Astrocyte of the spinal cord (primary cell): ENCODE data around the gene IFRD1.

Experiments used
- DNase-seq: peaks from one replicate; pipeline ENCODE4 v3.0.0; 2011; ENCODE audit warnings: low read depth, low spot score
- H3K4me3 ChIP-seq: 2 replicates; pipeline ENCODE4 v1.5.1; 2011; ENCODE audit warnings: low read depth, mild to moderate bottlenecking, low read length, moderate library complexity
- CTCF ChIP-seq: IDR thresholded peaks from 2 replicates; pipeline ENCODE4 v1.5.1; 2012; ENCODE audit warnings: low read depth, mild to moderate bottlenecking, low read length, inconsistent platforms
- in situ Hi-C: cut with HindIII; loops from 2 replicates; pipeline ENCODE4 v1.10.0; 2017; ENCODE audit warnings: low sequenced_read_pairs

IFRD1 gene

GRCh38 chr7:112494656-112495055, 44.4 kb downstream of the IFRD1 start:
- H3K4me3 ChIP-seq = no peak overlapping the region
- in situ Hi-C loops = no loop called here
- no peak for DNase-seq
- no peak for TF ChIP-seq CTCF

- no peak for DNase-seq
- H3K4me3 ChIP-seq = no peak overlapping the region
- no peak for TF ChIP-seq CTCF
- in situ Hi-C loops = no loop called here
Measured at GRCh38 chr7:112495156-112495788, 45.0 kb downstream of the IFRD1 start.

GRCh38 chr7:112495810-112496462, 45.7 kb downstream of the IFRD1 start:
- H3K4me3 ChIP-seq = no peak overlapping the region
- peak; percentile 73 for DNase-seq
- peak; percentile 72 for TF ChIP-seq CTCF
- in situ Hi-C loops = no loop called here

DNA sequence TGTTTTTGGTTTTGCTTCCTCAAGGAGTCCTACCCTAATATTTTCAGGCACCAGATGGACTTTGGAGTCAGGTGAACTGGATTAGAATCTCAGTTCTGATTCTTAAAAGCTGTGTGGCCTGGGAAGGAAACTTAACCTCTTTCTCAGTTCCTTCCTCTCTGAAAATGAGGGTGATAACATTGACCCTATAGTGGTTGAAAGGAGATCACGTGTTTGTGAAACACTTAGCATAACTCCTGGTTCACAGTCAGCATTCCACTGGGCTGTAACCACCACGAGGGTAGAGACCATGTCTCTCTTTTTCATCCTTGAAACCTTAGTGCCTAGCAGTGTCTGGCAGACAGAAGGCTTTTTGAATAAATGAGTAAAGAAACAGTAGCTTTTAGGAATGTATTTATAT, 47.2 kb downstream of the IFRD1 start:
- TF ChIP-seq CTCF = no peak
- in situ Hi-C loops = no loop called here
- DNase-seq = no peak

GRCh38 chr7:112500619-112501018, 50.4 kb downstream of the IFRD1 start:
- DNase-seq = peak; percentile 29
- in situ Hi-C loops = no loop called here
- H3K4me3 ChIP-seq = no peak overlapping the region
- peak; percentile 7 for TF ChIP-seq CTCF

More for the DNA sequence above, 47.2 kb downstream of the IFRD1 start:
- H3K4me3 ChIP-seq = no peak overlapping the region

DNA sequence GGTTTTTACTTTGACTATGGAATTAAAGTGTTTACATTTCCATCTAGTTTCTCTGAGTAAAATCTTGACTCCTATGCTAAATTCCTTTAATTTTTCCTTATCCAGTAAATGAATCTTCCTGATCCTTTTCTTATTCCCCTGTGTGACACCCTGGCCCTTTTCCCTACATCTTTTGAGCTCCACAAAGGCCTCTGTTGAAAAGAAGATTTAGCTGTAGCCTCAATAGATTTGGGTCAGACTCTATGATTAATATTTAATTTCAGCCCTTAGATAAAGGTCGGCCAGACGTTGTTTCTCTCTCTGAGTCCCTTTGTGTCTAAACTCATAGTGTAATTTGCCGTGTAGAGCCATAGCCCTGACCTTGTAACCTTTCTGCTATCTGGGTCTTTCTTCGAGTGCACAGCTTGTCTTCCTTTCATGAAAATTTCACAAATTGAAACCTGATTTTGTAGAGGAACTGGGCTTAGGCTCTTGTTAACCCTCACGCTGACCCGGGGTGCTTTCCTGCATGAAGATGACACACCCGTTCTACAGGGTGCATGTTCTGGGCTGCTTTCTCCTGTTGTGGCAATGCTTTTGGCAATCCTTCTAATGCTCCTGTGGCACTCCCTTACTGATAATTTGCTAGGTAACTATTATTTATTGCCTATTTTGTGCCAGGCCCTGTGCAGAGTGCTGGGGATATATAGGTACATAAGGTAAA, 51.7 kb downstream of the IFRD1 start:
- no peak for DNase-seq
- in situ Hi-C loops = no loop called here
- no peak for TF ChIP-seq CTCF
- H3K4me3 ChIP-seq = no peak overlapping the region
